HG03196 (cell line): ENCODE results near the gene GBP6.
"Not testable (repeated sequence)": the region's sequence is repeated elsewhere in the genome, so short reads cannot be mapped to it uniquely, and the experiment has no call there.

Experiments used
- ATAC-seq: cut with Tn5 transposase; IDR thresholded peaks from one replicate; pipeline ENCODE4 v1.9.1; 2021; ENCODE audit not compliant: unreplicated experiment

Gene GBP6

GRCh38 chr1:89364954-89365550 is 1.2 kb downstream of the GBP6 start:
- ATAC-seq: no peak

- ATAC-seq: no peak
Measured at GRCh38 chr1:89367221-89367620, 3.4 kb downstream of the GBP6 start.

GRCh38 chr1:89369331-89369730 is 5.5 kb downstream of the GBP6 start:
- no peak for ATAC-seq

GRCh38 chr1:89373810-89374209 is 10.0 kb downstream of the GBP6 start:
- ATAC-seq: not testable (repeated sequence)

GRCh38 chr1:89378001-89378400 is 14.1 kb downstream of the GBP6 start:
- ATAC-seq: no peak

- ATAC-seq: no peak
Measured at GRCh38 chr1:89381618-89382017, 17.8 kb downstream of the GBP6 start.

- no peak for ATAC-seq
Measured at GRCh38 chr1:89382479-89382878, 18.6 kb downstream of the GBP6 start.

- ATAC-seq: no peak
Measured at GRCh38 chr1:89383185-89383584, 19.3 kb downstream of the GBP6 start.

GRCh38 chr1:89390707-89391106 is 26.8 kb downstream of the GBP6 start:
- no peak for ATAC-seq

GRCh38 chr1:89391686-89392085 is 27.8 kb downstream of the GBP6 start:
- ATAC-seq: no peak

- ATAC-seq: no peak
Measured at GRCh38 chr1:89394851-89395250, 31.0 kb downstream of the GBP6 start.

GRCh38 chr1:89396902-89397301 is 33.0 kb downstream of the GBP6 start:
- ATAC-seq: no peak

- no peak for ATAC-seq
Measured at GRCh38 chr1:89405275-89405929, 41.5 kb downstream of the GBP6 start.

- no peak for ATAC-seq
Measured at GRCh38 chr1:89407360-89407759, 43.5 kb downstream of the GBP6 start.

GRCh38 chr1:89407768-89408167 is 43.9 kb downstream of the GBP6 start:
- not testable (repeated sequence) for ATAC-seq

GRCh38 chr1:89425056-89425455 is 61.2 kb downstream of the GBP6 start:
- no peak for ATAC-seq

- ATAC-seq: no peak
Measured at GRCh38 chr1:89429062-89429461, 65.2 kb downstream of the GBP6 start.

- ATAC-seq: not testable (repeated sequence)
Measured at GRCh38 chr1:89429681-89430080, 65.8 kb downstream of the GBP6 start.

GRCh38 chr1:89433421-89433820 is 69.6 kb downstream of the GBP6 start:
- ATAC-seq: no peak

GRCh38 chr1:89434058-89434780 is 70.4 kb downstream of the GBP6 start:
- not testable (repeated sequence) for ATAC-seq
